ENCODE results near the gene DDX49. TPM values are rescaled to one million over a fixed set of nuclear protein-coding genes. Genes with fewer than 3 reads are reported as not detected.

The DDX49 gene
- 60.0 TPM for polyA plus RNA-seq (2012; ENCODE audit: insufficient read depth, insufficient read length)

- peak; percentile 100 for DNase-seq (ENCODE audit: low read depth, low spot score)
- peak within 1 kb of the TSS; percentile 100 for H3K4me3 ChIP-seq (ENCODE audit: low read length)
These were observed at the start of gene DDX49, which contains the start of gene COPE for GRCh38 chr19:18919086-18919899. Gene DDX49 (plus strand): TSS chr19:18919715. CDS start chr19:18919742, 27 bp downstream. Gene COPE (minus strand): TSS chr19:18919387. CDS start chr19:18919348, 39 bp downstream.

GRCh38 chr19:18869781-18870530 is 49.6 kb upstream of the DDX49 start:
- no peak for DNase-seq (ENCODE audit: low read depth, low spot score)
- no peak overlapping the region for H3K4me3 ChIP-seq (ENCODE audit: low read length)

GRCh38 chr19:18870531-18871172 is 48.9 kb upstream of the DDX49 start:
- no peak overlapping the region for H3K4me3 ChIP-seq (ENCODE audit: low read length)
- no peak for DNase-seq (ENCODE audit: low read depth, low spot score)

GRCh38 chr19:18871543-18871942 is 48.0 kb upstream of the DDX49 start:
- DNase-seq (ENCODE audit: low read depth, low spot score), result no peak

GRCh38 chr19:18875726-18876125 is 43.8 kb upstream of the DDX49 start:
- H3K4me3 ChIP-seq (ENCODE audit: low read length), result no peak overlapping the region
- DNase-seq (ENCODE audit: low read depth, low spot score), result no peak

More at GRCh38 chr19:18871543-18871942, 48.0 kb upstream of the DDX49 start:
- H3K4me3 ChIP-seq (ENCODE audit: low read length), result no peak overlapping the region

- no peak overlapping the region for H3K4me3 ChIP-seq (ENCODE audit: low read length)
- no peak for DNase-seq (ENCODE audit: low read depth, low spot score)
These were observed 42.6 kb upstream of the DDX49 start for GRCh38 chr19:18876865-18877264.

- H3K4me3 ChIP-seq (ENCODE audit: low read length), result no peak overlapping the region
- DNase-seq (ENCODE audit: low read depth, low spot score), result no peak
These were observed 41.3 kb upstream of the DDX49 start for GRCh38 chr19:18878058-18878797.

GRCh38 chr19:18878858-18879578 is 40.5 kb upstream of the DDX49 start:
- H3K4me3 ChIP-seq (ENCODE audit: low read length), result no peak overlapping the region
- DNase-seq (ENCODE audit: low read depth, low spot score), result no peak

- no peak overlapping the region for H3K4me3 ChIP-seq (ENCODE audit: low read length)
- peak; percentile 59 for DNase-seq (ENCODE audit: low read depth, low spot score)
These were observed 39.7 kb upstream of the DDX49 start for GRCh38 chr19:18879579-18880373.

GRCh38 chr19:18881491-18881890 is 38.0 kb upstream of the DDX49 start:
- no peak overlapping the region for H3K4me3 ChIP-seq (ENCODE audit: low read length)
- DNase-seq (ENCODE audit: low read depth, low spot score), result no peak

GRCh38 chr19:18883526-18884304 is 35.8 kb upstream of the DDX49 start:
- no peak overlapping the region for H3K4me3 ChIP-seq (ENCODE audit: low read length)
- no peak for DNase-seq (ENCODE audit: low read depth, low spot score)

- DNase-seq (ENCODE audit: low read depth, low spot score), result no peak
- no peak overlapping the region for H3K4me3 ChIP-seq (ENCODE audit: low read length)
These were observed 32.5 kb upstream of the DDX49 start for GRCh38 chr19:18886972-18887371.

- no peak for DNase-seq (ENCODE audit: low read depth, low spot score)
- H3K4me3 ChIP-seq (ENCODE audit: low read length), result no peak overlapping the region
These were observed 29.4 kb upstream of the DDX49 start for GRCh38 chr19:18889949-18890745.

GRCh38 chr19:18893587-18894253 is 25.8 kb upstream of the DDX49 start:
- no peak for DNase-seq (ENCODE audit: low read depth, low spot score)
- H3K4me3 ChIP-seq (ENCODE audit: low read length), result no peak overlapping the region

- no peak overlapping the region for H3K4me3 ChIP-seq (ENCODE audit: low read length)
- DNase-seq (ENCODE audit: low read depth, low spot score), result no peak
These were observed 25.1 kb upstream of the DDX49 start for GRCh38 chr19:18894254-18895037.

All from Jurkat, Clone E6-1 (cell line).